ENCODE results near the gene GRIFIN.
A peak's percentile ranks its signal among the peaks of the same experiment; 100 is the strongest.

Gene GRIFIN

GRCh38 chr7:2508327-2509215, 32.4 kb upstream of the GRIFIN start:
- peak; percentile 52 for DNase-seq (ENCODE audit: low spot score)
- peak overlapping the region; percentile 67 for H3K4me3 Mint-ChIP-seq
- H3K27me3 Mint-ChIP-seq (ENCODE audit: low read depth): peaks cover 5% of the 10 kb centered on the region
- peak overlapping the region; percentile 76 for H3K27ac Mint-ChIP-seq
- peaks cover 39% of the 10 kb centered on the region for H3K4me1 Mint-ChIP-seq (ENCODE audit: low read depth)
- H3K36me3 Mint-ChIP-seq (ENCODE audit: low read depth): no peaks in the 10 kb centered on the region
- H3K9me3 Mint-ChIP-seq: no peaks in the 10 kb centered on the region

GRCh38 chr7:2507917-2508306, 31.7 kb upstream of the GRIFIN start:
- Mint-ChIP-seq H3K9me3 (no peaks in the 10 kb centered on the region), H3K4me3 (no peak overlapping the region), H3K27me3 (ENCODE audit: low read depth) (peaks cover 3% of the 10 kb centered on the region), H3K36me3 (ENCODE audit: low read depth) (no peaks in the 10 kb centered on the region), H3K4me1 (ENCODE audit: low read depth) (peaks cover 38% of the 10 kb centered on the region), H3K27ac (no peak overlapping the region)
- no peak for DNase-seq (ENCODE audit: low spot score)

- no peak for DNase-seq (ENCODE audit: low spot score)
- Mint-ChIP-seq H3K27me3 (ENCODE audit: low read depth) (no peaks in the 10 kb centered on the region), H3K9me3 (no peaks in the 10 kb centered on the region), H3K27ac (no peak overlapping the region), H3K4me3 (no peak overlapping the region), H3K4me1 (ENCODE audit: low read depth) (peaks cover 32% of the 10 kb centered on the region), H3K36me3 (ENCODE audit: low read depth) (no peaks in the 10 kb centered on the region)
Measured at GRCh38 chr7:2507208-2507916, 31.2 kb upstream of the GRIFIN start.

GRCh38 chr7:2505401-2505800, 29.2 kb upstream of the GRIFIN start:
- Mint-ChIP-seq H3K27ac (no peak overlapping the region), H3K9me3 (no peaks in the 10 kb centered on the region), H3K27me3 (ENCODE audit: low read depth) (no peaks in the 10 kb centered on the region), H3K36me3 (ENCODE audit: low read depth) (no peaks in the 10 kb centered on the region), H3K4me3 (no peak overlapping the region), H3K4me1 (ENCODE audit: low read depth) (peaks cover 24% of the 10 kb centered on the region)
- no peak for DNase-seq (ENCODE audit: low spot score)

- no peak for DNase-seq (ENCODE audit: low spot score)
- Mint-ChIP-seq H3K9me3 (no peaks in the 10 kb centered on the region), H3K36me3 (ENCODE audit: low read depth) (no peaks in the 10 kb centered on the region), H3K4me3 (no peak overlapping the region), H3K27ac (no peak overlapping the region), H3K4me1 (ENCODE audit: low read depth) (peaks cover 19% of the 10 kb centered on the region), H3K27me3 (ENCODE audit: low read depth) (no peaks in the 10 kb centered on the region)
Measured at GRCh38 chr7:2504889-2505375, 28.7 kb upstream of the GRIFIN start.

GRCh38 chr7:2504128-2504888, 28.1 kb upstream of the GRIFIN start:
- H3K4me1 Mint-ChIP-seq (ENCODE audit: low read depth): peaks cover 14% of the 10 kb centered on the region
- H3K27ac Mint-ChIP-seq: no peak overlapping the region
- no peak overlapping the region for H3K4me3 Mint-ChIP-seq
- no peak for DNase-seq (ENCODE audit: low spot score)
- H3K9me3 Mint-ChIP-seq: no peaks in the 10 kb centered on the region
- H3K27me3 Mint-ChIP-seq (ENCODE audit: low read depth): no peaks in the 10 kb centered on the region
- H3K36me3 Mint-ChIP-seq (ENCODE audit: low read depth): no peaks in the 10 kb centered on the region

GRCh38 chr7:2503056-2503941, 27.1 kb upstream of the GRIFIN start:
- Mint-ChIP-seq H3K4me3 (no peak overlapping the region), H3K36me3 (ENCODE audit: low read depth) (no peaks in the 10 kb centered on the region), H3K9me3 (no peaks in the 10 kb centered on the region), H3K4me1 (ENCODE audit: low read depth) (peaks cover 4% of the 10 kb centered on the region), H3K27me3 (ENCODE audit: low read depth) (peaks cover 3% of the 10 kb centered on the region), H3K27ac (no peak overlapping the region)
- DNase-seq (ENCODE audit: low spot score): no peak

GRCh38 chr7:2502647-2502966, 26.4 kb upstream of the GRIFIN start:
- H3K9me3 Mint-ChIP-seq: no peaks in the 10 kb centered on the region
- peaks cover 4% of the 10 kb centered on the region for H3K27me3 Mint-ChIP-seq (ENCODE audit: low read depth)
- no peak overlapping the region for H3K4me3 Mint-ChIP-seq
- H3K27ac Mint-ChIP-seq: no peak overlapping the region
- H3K4me1 Mint-ChIP-seq (ENCODE audit: low read depth): peaks cover 2% of the 10 kb centered on the region
- no peaks in the 10 kb centered on the region for H3K36me3 Mint-ChIP-seq (ENCODE audit: low read depth)
- DNase-seq (ENCODE audit: low spot score): no peak

- Mint-ChIP-seq H3K27ac (no peak overlapping the region), H3K9me3 (no peaks in the 10 kb centered on the region), H3K27me3 (ENCODE audit: low read depth) (peaks cover 4% of the 10 kb centered on the region), H3K36me3 (ENCODE audit: low read depth) (no peaks in the 10 kb centered on the region), H3K4me3 (no peak overlapping the region), H3K4me1 (ENCODE audit: low read depth) (peaks cover 2% of the 10 kb centered on the region)
- no peak for DNase-seq (ENCODE audit: low spot score)
Measured at GRCh38 chr7:2501947-2502646, 25.9 kb upstream of the GRIFIN start.

- Mint-ChIP-seq H3K9me3 (no peaks in the 10 kb centered on the region), H3K36me3 (ENCODE audit: low read depth) (no peaks in the 10 kb centered on the region), H3K4me1 (ENCODE audit: low read depth) (no peaks in the 10 kb centered on the region), H3K27me3 (ENCODE audit: low read depth) (peaks cover 6% of the 10 kb centered on the region), H3K27ac (no peak overlapping the region), H3K4me3 (no peak overlapping the region)
- no peak for DNase-seq (ENCODE audit: low spot score)
Measured at GRCh38 chr7:2500701-2501100, 24.5 kb upstream of the GRIFIN start.

GRCh38 chr7:2499719-2500430, 23.7 kb upstream of the GRIFIN start:
- no peak for DNase-seq (ENCODE audit: low spot score)
- no peaks in the 10 kb centered on the region for H3K9me3 Mint-ChIP-seq
- H3K27ac Mint-ChIP-seq: no peak overlapping the region

GRCh38 chr7:2499181-2499580, 23.0 kb upstream of the GRIFIN start:
- H3K4me3 Mint-ChIP-seq: no peak overlapping the region
- no peak overlapping the region for H3K27ac Mint-ChIP-seq
- no peaks in the 10 kb centered on the region for H3K9me3 Mint-ChIP-seq

More at GRCh38 chr7:2499719-2500430, 23.7 kb upstream of the GRIFIN start:
- no peaks in the 10 kb centered on the region for H3K36me3 Mint-ChIP-seq (ENCODE audit: low read depth)
- H3K27me3 Mint-ChIP-seq (ENCODE audit: low read depth): peaks cover 6% of the 10 kb centered on the region
- no peaks in the 10 kb centered on the region for H3K4me1 Mint-ChIP-seq (ENCODE audit: low read depth)
- no peak overlapping the region for H3K4me3 Mint-ChIP-seq

More at GRCh38 chr7:2499181-2499580, 23.0 kb upstream of the GRIFIN start:
- H3K36me3 Mint-ChIP-seq (ENCODE audit: low read depth): no peaks in the 10 kb centered on the region
- H3K27me3 Mint-ChIP-seq (ENCODE audit: low read depth): peaks cover 6% of the 10 kb centered on the region
- no peaks in the 10 kb centered on the region for H3K4me1 Mint-ChIP-seq (ENCODE audit: low read depth)
- DNase-seq (ENCODE audit: low spot score): no peak
